PC-3 (cell line): ENCODE results near the gene SF1.

ENCODE experiments used
- CTCF ChIP-seq: fragments of 300-600 bp; sonication (generic); conservative IDR thresholded peaks from 2 replicates; pipeline ENCODE4 v1.5.1; 2017; ENCODE audit warnings: antibody characterized with exemption, low read depth, mild to moderate bottlenecking, low read length
- EZH2phosphoT487 ChIP-seq: fragments of 300-600 bp; sonication (generic); IDR thresholded peaks from 2 replicates; pipeline ENCODE4 v1.6.1; 2018; ENCODE audit warnings: mild to moderate bottlenecking, antibody characterized with exemption, low read length, borderline replicate concordance

GRCh38 chr11:64764040-64764611 is 14.2 kb downstream of the SF1 start:
- TF ChIP-seq CTCF (no peak), EZH2phosphoT487 (no peak)
